Activated CD4-positive, alpha-beta T cell treated with anti-CD3 and anti-CD28 coated beads, Interleukin-2, amount 10 ng/mL, durations not matched to agents 7 days and 5 days (primary cell): Measurements from ENCODE around the gene STMP1. TPM values are rescaled to one million over a fixed set of nuclear protein-coding genes. Genes with fewer than 3 reads are reported as not detected.

Source experiments
- CTCF ChIA-PET: fragments of 350-600 bp; sonication (Branson Sonifier 250); formaldehyde crosslinking; loops from one replicate; lab custom pipeline; 2021; ENCODE audit warnings: antibody characterized with exemption; lab: Charles Lee
- POLR2A ChIA-PET: fragments of 350-600 bp; sonication (Branson Sonifier 250); formaldehyde crosslinking; loops from one replicate; lab custom pipeline; 2021; ENCODE audit warnings: antibody characterized with exemption; lab: Charles Lee
- DNase-seq: peaks from one replicate; pipeline ENCODE4 v3.0.0-alpha.2; 2020
- H3K27ac Mint-ChIP-seq: one replicate; pipeline ENCODE4 v1.8.0; 2021; ENCODE audit warnings: mild to moderate bottlenecking, moderate library complexity, mixed read lengths
- H3K27me3 Mint-ChIP-seq: one replicate; pipeline ENCODE4 v1.8.0; 2021; ENCODE audit warnings: mixed read lengths
- H3K36me3 Mint-ChIP-seq: one replicate; pipeline ENCODE4 v1.8.0; 2021; ENCODE audit warnings: low read depth, mixed read lengths
- H3K4me1 Mint-ChIP-seq: one replicate; pipeline ENCODE4 v1.8.0; 2021; ENCODE audit warnings: mixed read lengths
- H3K4me3 Mint-ChIP-seq: one replicate; pipeline ENCODE4 v1.8.0; 2021; ENCODE audit warnings: mild to moderate bottlenecking, moderate library complexity, mixed read lengths
- H3K9me3 Mint-ChIP-seq: one replicate; pipeline ENCODE4 v1.8.0; 2021; ENCODE audit warnings: mixed read lengths
- total RNA-seq, 2 experiments: library from RNA; stranded (reverse); gene quantifications; one replicate each; pipeline ENCODE4 v1.2.3, GENCODE V29; 2021

Gene STMP1
- total RNA-seq, 2 experiments from 2014 or later, result 25.2 to 26.0 TPM

DNA sequence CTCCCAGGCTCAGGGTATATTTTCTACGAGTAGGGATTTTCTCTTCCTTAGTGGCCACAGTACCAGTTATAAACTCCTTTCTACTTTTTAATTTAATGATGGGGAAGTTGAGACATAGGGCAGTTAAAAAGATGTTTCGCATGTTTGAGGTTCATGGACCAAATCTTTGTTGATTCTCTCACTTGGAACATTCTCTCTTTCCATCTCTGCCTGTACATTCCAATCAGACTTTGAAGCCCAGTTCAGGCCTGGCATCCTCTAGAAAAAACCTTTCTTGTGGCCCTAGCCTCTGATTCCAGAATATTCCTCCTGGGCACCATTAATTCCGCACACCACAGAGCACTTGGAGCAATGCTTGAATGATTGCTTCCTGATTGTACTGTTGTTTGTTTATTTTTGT lies 47.2 kb downstream of the STMP1 start:
- ChIA-PET POLR2A (no interaction called here), CTCF (no interaction called here)
- no peaks in the 10 kb centered on the region for H3K9me3 Mint-ChIP-seq
- H3K4me1 Mint-ChIP-seq, result no peaks in the 10 kb centered on the region
- H3K27me3 Mint-ChIP-seq, result no peaks in the 10 kb centered on the region
- no peak overlapping the region for H3K4me3 Mint-ChIP-seq
- H3K36me3 Mint-ChIP-seq, result no peaks in the 10 kb centered on the region
- H3K27ac Mint-ChIP-seq, result no peak overlapping the region
- DNase-seq, result no peak

DNA sequence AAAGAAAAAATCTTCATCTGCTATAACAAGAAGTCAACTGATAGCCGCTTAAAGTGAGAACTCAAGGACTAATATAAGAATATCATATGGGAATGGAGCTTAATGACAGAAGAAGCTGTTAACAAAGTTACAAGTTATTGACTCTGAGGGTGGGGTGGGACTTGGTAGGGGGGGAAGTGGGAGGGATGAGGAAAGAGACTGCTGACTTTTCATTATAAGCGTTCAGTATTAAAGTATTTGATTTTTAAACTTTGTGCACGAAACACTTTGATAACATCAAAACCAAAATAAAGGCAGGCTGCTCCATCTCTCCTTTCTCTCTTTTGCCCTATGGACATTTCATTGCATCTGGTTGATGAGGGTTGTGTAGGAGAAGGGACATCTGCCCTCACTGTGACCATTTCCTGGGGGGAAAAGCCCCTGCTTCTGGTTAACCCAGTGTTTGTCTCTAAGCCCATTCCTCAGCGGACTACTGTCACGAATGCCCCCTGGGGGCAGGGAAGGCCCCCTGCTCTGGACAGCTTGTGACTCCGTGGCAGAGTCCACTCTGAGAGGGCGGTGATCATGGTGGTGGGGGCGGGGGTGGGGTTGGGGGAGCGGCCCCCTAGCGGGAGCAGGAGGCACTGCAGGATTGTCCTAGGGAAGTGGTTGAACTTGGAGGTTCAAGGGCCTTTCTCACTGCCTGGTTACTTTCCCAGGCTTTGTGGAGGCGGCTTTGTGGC lies 48.3 kb downstream of the STMP1 start:
- Mint-ChIP-seq H3K36me3 (no peaks in the 10 kb centered on the region), H3K27me3 (no peaks in the 10 kb centered on the region), H3K4me3 (no peak overlapping the region), H3K27ac (no peak overlapping the region), H3K9me3 (no peaks in the 10 kb centered on the region), H3K4me1 (no peaks in the 10 kb centered on the region)
- ChIA-PET CTCF (interaction anchor here (0.8 to 1.7 kb wide), 3 partner anchors 15 to 49 kb away, joined by 3 to 4 read pairs (median 3); no protein-coding TSS in a partner anchor), POLR2A (no interaction called here)
- peak; percentile 6 for DNase-seq

- POLR2A ChIA-PET, result no interaction called here
- no peak overlapping the region for H3K4me3 Mint-ChIP-seq
- no peaks in the 10 kb centered on the region for H3K9me3 Mint-ChIP-seq
- H3K36me3 Mint-ChIP-seq, result no peaks in the 10 kb centered on the region
- H3K27me3 Mint-ChIP-seq, result no peaks in the 10 kb centered on the region
- DNase-seq, result no peak
- no peaks in the 10 kb centered on the region for H3K4me1 Mint-ChIP-seq
- H3K27ac Mint-ChIP-seq, result no peak overlapping the region
- CTCF ChIA-PET, result interaction anchor here (0.8 to 1.7 kb wide), 3 partner anchors 15 to 50 kb away, joined by 3 to 4 read pairs (median 3); no protein-coding TSS in a partner anchor
These were observed 48.8 kb downstream of the STMP1 start for GRCh38 chr7:135711139-135711469.

- Mint-ChIP-seq H3K4me1 (no peaks in the 10 kb centered on the region), H3K27me3 (no peaks in the 10 kb centered on the region), H3K36me3 (no peaks in the 10 kb centered on the region), H3K9me3 (no peaks in the 10 kb centered on the region), H3K4me3 (no peak overlapping the region), H3K27ac (no peak overlapping the region)
- ChIA-PET POLR2A (no interaction called here), CTCF (interaction anchor here (1.3 kb wide), 1 partner anchor 51 kb away, joined by 3 read pairs; no protein-coding TSS in a partner anchor)
- no peak for DNase-seq
These were observed 50.0 kb downstream of the STMP1 start for GRCh38 chr7:135712182-135712782.

- POLR2A ChIA-PET, result no interaction called here
- no peak overlapping the region for H3K4me3 Mint-ChIP-seq
These were observed 50.5 kb downstream of the STMP1 start for GRCh38 chr7:135712796-135713195.

GRCh38 chr7:135713836-135714470 lies 51.6 kb downstream of the STMP1 start:
- Mint-ChIP-seq H3K27ac (no peak overlapping the region), H3K36me3 (no peaks in the 10 kb centered on the region), H3K27me3 (peaks cover 7% of the 10 kb centered on the region), H3K9me3 (no peaks in the 10 kb centered on the region), H3K4me1 (no peaks in the 10 kb centered on the region), H3K4me3 (no peak overlapping the region)
- CTCF ChIA-PET, result interaction anchor here (0.7 to 2.1 kb wide), 2 partner anchors 11 to 13 kb away, joined by 3 to 5 read pairs; no protein-coding TSS in a partner anchor
- POLR2A ChIA-PET, result no interaction called here
- no peak for DNase-seq

More at GRCh38 chr7:135712796-135713195, 50.5 kb downstream of the STMP1 start:
- no peaks in the 10 kb centered on the region for H3K36me3 Mint-ChIP-seq
- no peak for DNase-seq
- H3K9me3 Mint-ChIP-seq, result no peaks in the 10 kb centered on the region
- CTCF ChIA-PET, result interaction anchor here (2.1 kb wide), 1 partner anchor 12 kb away, joined by 5 read pairs; no protein-coding TSS in a partner anchor
- no peaks in the 10 kb centered on the region for H3K4me1 Mint-ChIP-seq
- no peak overlapping the region for H3K27ac Mint-ChIP-seq
- no peaks in the 10 kb centered on the region for H3K27me3 Mint-ChIP-seq

GRCh38 chr7:135714534-135715009 lies 52.3 kb downstream of the STMP1 start:
- Mint-ChIP-seq H3K4me1 (no peaks in the 10 kb centered on the region), H3K4me3 (no peak overlapping the region), H3K27ac (no peak overlapping the region), H3K27me3 (peaks cover 7% of the 10 kb centered on the region), H3K36me3 (no peaks in the 10 kb centered on the region), H3K9me3 (no peaks in the 10 kb centered on the region)
- no peak for DNase-seq
- POLR2A ChIA-PET, result no interaction called here
- CTCF ChIA-PET, result interaction anchor here (2.1 kb wide), 1 partner anchor 13 kb away, joined by 5 read pairs; no protein-coding TSS in a partner anchor

GRCh38 chr7:135715055-135715522 lies 52.8 kb downstream of the STMP1 start:
- DNase-seq, result no peak
- Mint-ChIP-seq H3K4me3 (no peak overlapping the region), H3K4me1 (no peaks in the 10 kb centered on the region), H3K27me3 (peaks cover 7% of the 10 kb centered on the region), H3K36me3 (no peaks in the 10 kb centered on the region), H3K27ac (no peak overlapping the region), H3K9me3 (no peaks in the 10 kb centered on the region)
- ChIA-PET CTCF (interaction anchor here (1.7 kb wide), 1 partner anchor 15 kb away, joined by 5 read pairs; no protein-coding TSS in a partner anchor), POLR2A (no interaction called here)

- Mint-ChIP-seq H3K4me1 (no peaks in the 10 kb centered on the region), H3K36me3 (no peaks in the 10 kb centered on the region), H3K27me3 (peaks cover 7% of the 10 kb centered on the region), H3K27ac (no peak overlapping the region), H3K4me3 (no peak overlapping the region), H3K9me3 (no peaks in the 10 kb centered on the region)
- POLR2A ChIA-PET, result no interaction called here
- DNase-seq, result no peak
- CTCF ChIA-PET, result interaction anchor here (1.4 to 1.7 kb wide), 2 partner anchors 11 to 15 kb away, joined by 3 to 5 read pairs; no protein-coding TSS in a partner anchor
These were observed 53.4 kb downstream of the STMP1 start for GRCh38 chr7:135715673-135716072.

GRCh38 chr7:135716677-135717238 lies 54.4 kb downstream of the STMP1 start:
- ChIA-PET CTCF (interaction anchor here (1.2 to 1.7 kb wide), 3 partner anchors 10 to 28 kb away, joined by 3 to 5 read pairs (median 4); no protein-coding TSS in a partner anchor), POLR2A (no interaction called here)
- no peak overlapping the region for H3K4me3 Mint-ChIP-seq

GRCh38 chr7:135717693-135718092 lies 55.4 kb downstream of the STMP1 start:
- peaks cover 7% of the 10 kb centered on the region for H3K27me3 Mint-ChIP-seq
- CTCF ChIA-PET, result no interaction called here
- no peaks in the 10 kb centered on the region for H3K9me3 Mint-ChIP-seq
- H3K4me1 Mint-ChIP-seq, result no peaks in the 10 kb centered on the region
- H3K27ac Mint-ChIP-seq, result no peak overlapping the region
- H3K36me3 Mint-ChIP-seq, result no peaks in the 10 kb centered on the region
- POLR2A ChIA-PET, result no interaction called here
- no peak overlapping the region for H3K4me3 Mint-ChIP-seq
- no peak for DNase-seq

More at GRCh38 chr7:135716677-135717238, 54.4 kb downstream of the STMP1 start:
- no peaks in the 10 kb centered on the region for H3K4me1 Mint-ChIP-seq
- no peak overlapping the region for H3K27ac Mint-ChIP-seq
- DNase-seq, result no peak
- peaks cover 7% of the 10 kb centered on the region for H3K27me3 Mint-ChIP-seq
- no peaks in the 10 kb centered on the region for H3K9me3 Mint-ChIP-seq
- no peaks in the 10 kb centered on the region for H3K36me3 Mint-ChIP-seq

GRCh38 chr7:135718219-135718618 lies 55.9 kb downstream of the STMP1 start:
- H3K9me3 Mint-ChIP-seq, result no peaks in the 10 kb centered on the region
- ChIA-PET CTCF (no interaction called here), POLR2A (no interaction called here)
- no peak overlapping the region for H3K4me3 Mint-ChIP-seq
- H3K4me1 Mint-ChIP-seq, result no peaks in the 10 kb centered on the region
- H3K27me3 Mint-ChIP-seq, result peaks cover 7% of the 10 kb centered on the region
- no peak for DNase-seq
- no peak overlapping the region for H3K27ac Mint-ChIP-seq
- no peaks in the 10 kb centered on the region for H3K36me3 Mint-ChIP-seq
